ENCODE results near the gene KIF3B. TPM values are rescaled to one million over a fixed set of nuclear protein-coding genes. Genes with fewer than 3 reads are reported as not detected.
A peak's percentile ranks its signal among the peaks of the same experiment; 100 is the strongest.
"Not testable (repeated sequence)": the region's sequence is repeated elsewhere in the genome, so short reads cannot be mapped to it uniquely, and the experiment has no call there.

KIF3B gene
- polyA plus RNA-seq, 1 donor, result 46.1 TPM

DNA sequence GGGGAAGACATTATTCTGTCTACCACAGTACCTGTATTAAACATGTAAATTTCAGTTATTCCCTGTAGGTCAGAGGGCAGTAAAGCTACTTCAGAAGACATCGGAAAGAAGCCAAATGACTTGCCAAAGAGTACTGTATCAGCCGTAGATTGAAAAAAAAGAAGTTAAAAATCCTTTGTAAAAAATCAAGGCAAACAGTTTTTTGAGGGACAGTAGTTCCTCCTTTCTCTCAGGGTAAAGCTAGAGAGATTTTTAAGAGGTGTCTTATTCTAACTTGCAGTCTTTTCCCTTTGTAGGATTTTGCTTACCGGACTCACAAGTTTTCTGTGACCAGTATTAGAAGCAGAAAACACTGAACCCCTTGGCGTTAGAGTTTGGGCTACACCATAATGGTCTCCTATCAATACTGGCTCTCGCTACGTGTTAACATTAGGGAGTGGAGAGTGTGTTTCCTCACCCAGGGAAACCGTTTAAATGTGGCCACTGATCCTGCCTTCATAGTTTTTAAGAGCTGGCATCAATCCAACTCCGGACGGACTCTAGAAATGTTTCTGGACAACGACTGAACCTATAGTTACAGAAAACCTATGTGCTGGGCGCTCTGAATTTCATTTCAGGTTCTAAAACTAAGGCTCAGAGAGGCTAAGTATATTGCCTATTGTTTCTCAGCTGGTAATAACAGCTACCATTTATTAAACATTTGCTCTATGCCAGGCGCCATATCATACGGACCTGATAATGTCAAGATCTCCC lies 79.3 kb downstream of the KIF3B start:
- DNase-seq, result no peak

DNA sequence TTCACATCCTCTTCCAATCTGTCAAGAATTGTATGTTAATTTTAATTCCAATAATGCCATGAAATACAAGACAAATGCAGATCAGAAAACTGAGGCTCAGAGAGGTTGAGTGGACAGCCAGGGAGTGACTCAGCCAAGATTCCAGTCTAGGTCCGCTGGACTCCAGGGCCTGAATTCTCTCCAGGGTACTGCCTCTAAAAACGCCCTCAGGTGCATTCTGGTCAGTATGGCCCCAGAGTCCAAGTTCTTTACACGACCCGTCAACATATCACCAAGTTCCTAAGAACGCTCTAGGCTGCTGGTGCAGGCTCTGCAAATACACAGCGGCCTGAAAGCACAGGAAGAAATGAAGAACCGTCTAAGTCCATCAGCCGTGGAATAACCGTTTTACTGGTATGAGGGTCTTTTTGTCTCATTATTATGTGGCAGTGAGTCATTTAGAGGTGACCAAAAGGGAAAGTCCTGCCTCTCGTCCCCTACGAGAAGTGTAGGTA lies 80.0 kb downstream of the KIF3B start:
- DNase-seq, result no peak

DNA sequence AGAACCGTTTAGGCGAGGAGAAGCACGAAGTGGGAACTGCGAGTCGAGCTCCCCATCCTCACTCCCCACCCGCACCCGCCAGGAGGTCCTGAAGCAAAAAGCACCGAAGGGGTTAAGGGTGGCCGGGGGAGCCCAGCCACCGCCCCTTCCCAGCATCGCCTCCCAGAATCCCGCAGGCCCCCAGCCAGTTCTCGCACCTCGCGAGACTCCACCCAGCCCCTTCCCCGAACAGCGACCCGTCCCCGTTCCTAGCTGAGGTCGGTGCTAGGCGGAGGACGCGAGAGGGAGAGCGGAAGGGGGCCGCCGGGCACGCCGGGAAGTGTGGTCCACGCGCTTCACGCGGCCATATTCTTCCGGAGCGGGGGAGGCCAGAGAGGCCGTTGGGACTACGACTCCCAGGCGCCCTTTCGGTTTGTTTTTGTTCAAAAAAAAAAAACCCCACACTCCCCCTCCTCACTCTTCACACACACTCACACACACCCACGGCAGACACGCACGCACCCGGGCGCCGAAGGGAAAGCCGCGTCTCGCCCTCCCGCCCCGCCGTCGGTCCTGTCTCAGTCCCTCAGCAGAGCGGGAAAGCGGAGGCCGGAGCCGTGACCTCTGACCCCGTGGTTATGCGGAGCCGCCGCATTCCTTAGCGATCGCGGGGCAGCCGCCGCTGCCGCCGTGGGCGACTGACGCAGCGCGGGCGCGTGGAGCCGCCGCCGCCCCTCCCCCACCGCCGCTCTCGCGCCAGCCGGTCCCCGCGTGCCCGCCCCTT lies 80.6 kb downstream of the KIF3B start, which contains the start of gene ASXL1:
Gene ASXL1 (plus strand): TSS at position 463 of the 763 bp plus-strand sequence. CDS start 445 bp downstream, outside the sequence.
- peak; percentile 98 for DNase-seq

DNA sequence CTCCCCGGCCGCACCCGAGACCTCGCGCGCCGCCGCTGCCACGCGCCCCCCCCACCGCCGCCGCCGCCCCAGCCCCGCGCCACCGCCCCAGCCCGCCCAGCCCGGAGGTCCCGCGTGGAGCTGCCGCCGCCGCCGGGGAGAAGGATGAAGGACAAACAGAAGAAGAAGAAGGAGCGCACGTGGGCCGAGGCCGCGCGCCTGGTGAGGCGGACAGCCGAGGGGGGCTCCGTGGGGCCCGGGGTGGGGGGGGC lies 81.1 kb downstream of the KIF3B start:
- DNase-seq, result no peak

DNA sequence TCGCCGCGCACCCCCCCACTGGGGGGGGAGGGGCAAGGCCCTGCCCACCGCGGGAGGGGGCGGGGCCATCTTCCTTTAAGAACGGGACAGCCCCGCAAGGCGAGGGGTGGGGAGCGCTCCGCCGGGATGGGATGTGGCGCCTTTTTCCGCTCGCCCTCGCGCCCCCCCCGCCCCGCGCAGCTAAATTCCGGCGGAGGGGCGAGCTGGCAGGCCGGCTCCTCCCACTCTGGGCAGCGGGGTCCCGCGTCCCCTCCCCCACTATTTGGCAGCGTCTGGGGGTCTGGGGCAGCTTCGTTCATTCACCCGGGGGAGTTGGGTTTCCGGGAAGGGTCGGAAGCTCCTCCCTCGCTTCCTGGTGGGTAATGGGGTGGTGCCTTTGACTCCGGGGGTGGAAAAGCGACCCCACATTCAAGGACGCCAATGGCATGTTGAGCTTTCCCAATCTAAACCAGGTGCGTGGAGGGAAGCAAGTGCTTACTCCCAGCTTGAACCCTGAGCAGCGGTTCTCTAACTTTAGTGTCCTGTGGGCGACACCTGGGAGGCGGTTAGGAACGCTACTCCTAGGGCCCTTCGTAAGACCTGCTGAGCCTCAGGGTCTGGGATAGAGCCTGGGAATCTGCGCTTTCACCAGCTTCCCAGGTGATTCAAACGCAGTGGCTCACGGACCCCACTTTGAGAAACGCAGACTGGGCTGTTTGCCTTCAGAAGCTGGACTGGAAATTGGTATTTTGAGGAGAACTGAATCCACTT lies 81.6 kb downstream of the KIF3B start:
- peak; percentile 77 for DNase-seq

DNA sequence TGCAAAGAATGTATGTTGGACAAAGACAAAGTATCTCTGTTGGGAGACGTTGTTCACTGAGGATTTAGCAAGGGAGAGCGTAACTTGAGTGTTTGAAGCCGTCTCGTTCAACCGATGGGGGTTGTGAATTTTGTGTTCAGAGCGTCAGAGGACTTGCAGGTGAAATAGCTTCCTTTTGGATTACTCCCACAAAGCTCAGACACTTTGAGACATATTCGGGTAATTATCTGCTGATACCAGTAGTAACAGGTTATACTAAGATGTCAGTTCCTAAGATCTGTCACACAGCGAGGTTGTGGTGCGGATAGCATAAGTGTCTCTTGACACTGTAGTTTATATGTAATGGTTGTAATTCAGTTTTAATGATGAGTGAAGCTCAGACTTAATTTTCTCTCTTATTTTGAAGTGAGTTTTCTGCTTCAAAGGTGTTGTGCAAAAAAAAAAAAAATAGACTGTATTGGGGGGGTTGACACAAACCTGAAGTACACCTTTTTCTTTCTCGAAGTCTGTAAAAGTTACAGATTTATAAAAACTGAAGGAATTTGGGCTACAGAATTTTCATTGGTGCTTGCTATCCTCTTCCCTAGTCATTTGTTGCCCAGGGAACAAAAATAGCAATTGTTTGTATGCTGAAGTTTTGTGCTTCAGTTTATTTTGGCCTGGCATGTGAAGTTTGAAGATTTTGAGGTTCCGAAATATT lies 82.3 kb downstream of the KIF3B start:
- DNase-seq, result no peak

DNA sequence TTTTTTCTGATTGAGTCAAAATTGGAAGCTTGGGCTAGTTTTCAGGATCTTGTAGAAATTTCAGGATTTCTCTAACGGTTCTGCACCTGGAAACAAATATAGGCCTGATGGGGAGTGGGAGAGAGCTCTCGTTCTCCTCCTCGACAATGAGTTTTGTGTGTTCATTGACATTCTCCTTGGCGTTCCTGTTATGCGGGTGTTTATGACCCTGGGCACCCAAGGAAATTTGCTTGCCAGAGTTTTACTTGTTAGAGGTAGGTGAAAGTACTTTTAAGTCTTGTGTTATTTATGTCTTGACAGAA lies 82.8 kb downstream of the KIF3B start:
- no peak for DNase-seq

DNA sequence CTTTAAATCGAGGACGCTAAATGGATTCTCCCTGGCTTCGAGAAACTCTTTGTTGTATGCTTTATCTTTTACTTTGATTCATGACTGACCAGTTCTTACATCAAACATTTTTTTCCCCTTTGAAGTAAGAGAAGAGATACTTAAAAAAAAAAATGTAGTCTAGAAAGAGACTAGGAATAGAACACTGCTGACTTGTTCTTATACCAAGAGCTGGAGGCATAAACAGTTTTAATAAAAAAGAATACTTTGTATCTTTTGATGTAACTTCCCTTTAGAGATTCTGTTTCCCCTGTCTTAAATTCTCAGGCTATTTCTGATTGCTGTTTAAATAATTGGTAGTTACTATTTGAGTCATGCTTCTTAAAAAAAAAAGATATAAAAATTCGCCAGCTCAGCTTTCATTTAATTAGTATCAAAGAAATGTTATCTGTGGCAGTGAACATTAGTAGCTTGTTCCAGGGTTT lies 85.5 kb downstream of the KIF3B start:
- no peak for DNase-seq

DNA sequence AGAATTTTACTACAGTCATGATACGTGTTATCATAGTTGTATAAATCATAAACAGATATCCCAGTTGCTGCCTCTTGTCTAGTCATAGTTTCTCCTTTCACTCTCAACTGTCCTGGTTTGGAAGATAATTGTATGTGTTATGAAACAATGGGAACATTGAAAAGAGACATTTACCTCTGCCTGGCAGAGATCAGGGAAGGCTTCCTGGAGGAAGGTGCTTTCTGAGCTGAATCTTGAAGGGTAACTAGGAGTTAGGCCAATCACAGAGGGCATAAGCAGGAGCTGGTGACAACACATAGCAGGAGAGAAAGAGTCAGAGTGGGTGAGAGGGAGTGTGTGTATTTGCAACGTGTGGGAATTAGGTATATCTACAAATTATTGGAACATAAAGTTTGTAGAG lies 86.0 kb downstream of the KIF3B start:
- no peak for DNase-seq

DNA sequence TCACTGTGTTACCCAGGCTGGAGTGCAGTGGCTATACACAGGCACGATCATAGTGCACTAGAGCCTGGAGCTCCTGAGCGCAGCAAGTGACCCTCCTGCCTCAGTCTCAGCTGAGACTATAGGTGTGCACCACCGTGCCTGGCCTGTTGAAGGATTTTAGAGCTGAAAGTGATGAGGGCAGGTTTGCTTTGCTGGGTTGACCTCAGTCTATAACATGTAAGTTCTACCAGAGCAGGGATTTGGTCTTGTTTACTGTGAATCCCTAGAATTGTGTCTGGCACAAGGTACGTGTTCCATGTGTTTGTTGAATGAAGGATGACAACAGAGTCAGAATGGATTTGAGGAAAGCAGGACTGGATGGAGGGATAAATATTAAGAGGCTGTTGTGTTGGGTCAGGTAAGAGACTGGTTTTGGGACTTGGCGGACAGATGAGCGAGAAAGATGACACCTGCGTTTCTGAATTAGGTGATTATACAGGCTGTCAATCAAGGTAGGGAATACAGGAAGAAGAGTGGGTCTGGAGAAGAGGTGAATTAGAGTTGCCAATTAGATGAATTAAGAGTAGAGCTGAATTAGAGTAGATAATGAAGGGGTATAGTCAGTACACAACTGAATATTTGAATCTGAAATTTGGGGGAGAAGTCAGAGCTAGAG lies 87.2 kb downstream of the KIF3B start:
- DNase-seq, result no peak

DNA sequence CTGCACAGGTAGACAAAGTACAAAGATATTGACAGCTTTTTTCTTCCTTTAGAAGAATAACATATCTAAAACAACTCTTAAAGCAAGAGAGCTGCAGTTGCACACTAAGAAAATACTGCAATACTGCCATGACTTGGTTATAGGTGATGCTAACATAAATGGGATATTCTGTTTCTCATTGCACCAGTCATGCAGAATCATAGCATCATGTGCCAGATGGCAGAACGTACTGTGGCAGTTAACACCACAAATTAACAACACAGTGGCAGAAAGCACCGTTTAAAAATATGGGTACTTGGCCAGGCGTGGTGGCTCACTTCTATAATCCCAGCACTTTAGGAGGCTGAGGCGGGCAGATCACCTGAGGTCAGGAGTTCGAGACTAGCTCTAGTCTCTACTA lies 88.1 kb downstream of the KIF3B start:
- DNase-seq, result no peak

DNA sequence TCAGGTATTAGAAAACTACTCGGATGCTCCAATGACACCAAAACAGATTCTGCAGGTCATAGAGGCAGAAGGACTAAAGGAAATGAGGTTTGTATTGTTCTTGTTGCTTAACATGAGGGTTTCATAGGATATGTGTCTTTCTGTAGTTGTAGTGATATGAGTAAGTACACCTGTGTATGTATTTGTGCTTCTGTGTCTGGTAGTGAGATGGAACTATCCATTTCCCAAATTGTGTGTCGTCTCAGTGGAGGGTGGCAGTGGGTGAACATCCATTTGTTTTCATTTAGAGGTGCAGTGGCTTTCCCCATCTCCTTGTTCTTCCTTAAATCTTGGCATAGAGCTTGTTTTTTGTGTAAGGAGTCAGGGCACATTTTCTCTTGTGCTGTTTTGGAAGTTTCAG lies 88.9 kb downstream of the KIF3B start:
- no peak for DNase-seq

DNA sequence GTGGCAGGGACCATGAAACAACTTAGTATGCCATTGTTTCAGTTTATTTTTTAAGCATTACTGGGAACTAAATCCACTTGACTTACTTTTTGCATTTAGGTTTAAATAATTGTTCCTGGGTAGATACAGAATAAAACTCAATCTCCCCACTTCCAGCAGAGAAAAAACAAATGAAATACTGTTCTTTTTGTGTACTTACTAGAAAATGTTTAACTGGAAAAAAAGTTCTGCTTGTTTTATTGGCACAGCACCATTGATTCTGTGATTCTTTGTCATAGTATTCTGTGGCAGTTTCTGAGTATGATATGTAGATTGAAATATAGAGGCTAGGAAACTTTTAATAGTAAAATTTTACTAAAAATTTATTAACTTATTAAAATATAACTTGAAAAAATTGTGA lies 90.9 kb downstream of the KIF3B start:
- no peak for DNase-seq

DNA sequence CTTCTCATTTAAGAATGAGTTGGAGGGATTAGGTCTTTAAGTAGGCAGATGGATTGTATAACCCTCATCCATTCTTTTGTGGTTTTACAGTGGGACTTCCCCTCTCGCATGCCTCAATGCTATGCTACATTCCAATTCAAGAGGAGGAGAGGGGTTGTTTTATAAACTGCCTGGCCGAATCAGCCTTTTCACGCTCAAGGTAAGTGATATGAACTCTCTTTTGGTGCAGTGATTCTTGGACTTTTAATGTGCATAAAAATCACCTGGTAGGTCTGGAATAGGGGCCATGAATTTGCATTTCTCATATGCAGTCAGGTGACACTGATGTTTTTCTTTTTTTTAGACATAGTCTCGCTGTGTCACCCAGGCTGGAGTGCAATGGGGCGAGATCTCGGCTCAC lies 91.5 kb downstream of the KIF3B start:
- DNase-seq, result no peak

DNA sequence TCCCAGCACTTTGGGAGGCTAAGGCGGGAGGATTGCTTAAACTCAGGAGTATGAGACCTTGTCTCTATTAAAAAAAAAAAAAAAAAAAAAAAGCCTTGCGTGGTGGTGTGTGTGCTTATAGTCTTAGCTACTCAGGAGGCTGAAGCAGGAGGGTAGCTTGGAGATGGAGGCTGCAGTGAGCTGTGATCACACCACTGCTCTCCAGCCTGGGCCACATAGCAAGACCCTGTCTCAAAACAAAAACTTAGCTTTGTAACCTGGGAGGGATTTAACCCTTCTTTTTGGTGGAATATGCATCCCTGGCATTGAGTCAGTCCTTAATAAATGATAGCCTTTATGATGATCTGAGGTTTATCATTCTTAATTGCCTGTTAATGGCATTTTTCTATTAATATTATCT lies 93.4 kb downstream of the KIF3B start:
- DNase-seq, result no peak

DNA sequence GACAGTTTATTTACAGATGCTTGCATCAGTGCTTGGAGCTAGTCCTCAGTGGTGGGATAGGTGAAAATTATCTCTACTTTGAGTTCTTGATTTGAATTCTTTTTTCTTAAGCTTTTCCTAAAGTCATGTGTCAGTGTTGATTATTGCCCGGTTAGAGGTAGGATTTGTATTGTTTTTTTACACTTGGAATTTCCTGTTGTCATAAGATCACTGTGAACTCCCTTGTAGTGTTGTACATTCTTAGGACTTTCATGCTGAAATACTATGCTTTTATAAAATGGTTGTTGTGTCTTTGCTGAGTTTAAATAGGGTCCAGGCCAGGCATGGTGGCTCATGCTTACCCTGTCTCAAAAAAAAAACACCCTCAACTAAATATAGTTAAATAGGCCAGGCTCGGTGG lies 101.0 kb downstream of the KIF3B start:
- no peak for DNase-seq

DNA sequence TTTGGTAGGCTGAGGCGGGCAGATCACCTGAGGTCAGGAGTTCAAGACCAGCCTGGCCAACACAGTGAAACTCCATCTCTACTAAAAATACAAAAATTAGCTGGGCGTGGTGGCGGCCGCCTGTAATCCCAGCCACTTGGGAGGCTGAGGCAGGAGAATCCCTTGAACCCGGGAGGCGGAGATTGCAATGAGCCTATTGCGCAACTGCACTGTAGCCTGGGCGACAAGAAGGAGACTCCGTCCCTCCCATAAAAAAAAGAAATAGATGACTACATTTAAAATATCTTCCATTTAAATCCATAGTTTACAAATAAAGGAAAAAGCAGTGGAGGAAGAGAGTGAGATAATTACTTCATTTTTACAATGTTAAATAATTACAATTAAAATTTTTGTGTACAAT lies 102.6 kb downstream of the KIF3B start:
- DNase-seq, result not testable (repeated sequence)

DNA sequence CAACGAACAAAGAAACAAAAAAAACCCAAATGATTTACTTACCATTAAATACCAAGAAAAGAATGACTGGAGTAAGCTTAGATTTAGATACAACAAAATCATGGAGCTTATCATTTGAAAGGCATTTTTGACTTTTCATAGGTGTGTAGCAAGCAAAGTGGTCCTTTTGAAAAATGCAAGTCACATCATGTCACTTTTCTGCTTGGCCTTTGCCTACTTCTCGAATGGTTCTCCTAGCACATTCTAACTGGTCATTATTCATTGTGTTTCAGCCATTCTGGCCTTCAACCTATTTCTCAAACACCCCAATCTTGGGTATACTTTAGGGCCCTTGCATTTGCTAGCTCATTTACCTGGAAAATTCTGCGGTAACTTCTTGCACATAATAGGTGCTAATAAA lies 103.3 kb downstream of the KIF3B start:
- DNase-seq, result no peak

DNA sequence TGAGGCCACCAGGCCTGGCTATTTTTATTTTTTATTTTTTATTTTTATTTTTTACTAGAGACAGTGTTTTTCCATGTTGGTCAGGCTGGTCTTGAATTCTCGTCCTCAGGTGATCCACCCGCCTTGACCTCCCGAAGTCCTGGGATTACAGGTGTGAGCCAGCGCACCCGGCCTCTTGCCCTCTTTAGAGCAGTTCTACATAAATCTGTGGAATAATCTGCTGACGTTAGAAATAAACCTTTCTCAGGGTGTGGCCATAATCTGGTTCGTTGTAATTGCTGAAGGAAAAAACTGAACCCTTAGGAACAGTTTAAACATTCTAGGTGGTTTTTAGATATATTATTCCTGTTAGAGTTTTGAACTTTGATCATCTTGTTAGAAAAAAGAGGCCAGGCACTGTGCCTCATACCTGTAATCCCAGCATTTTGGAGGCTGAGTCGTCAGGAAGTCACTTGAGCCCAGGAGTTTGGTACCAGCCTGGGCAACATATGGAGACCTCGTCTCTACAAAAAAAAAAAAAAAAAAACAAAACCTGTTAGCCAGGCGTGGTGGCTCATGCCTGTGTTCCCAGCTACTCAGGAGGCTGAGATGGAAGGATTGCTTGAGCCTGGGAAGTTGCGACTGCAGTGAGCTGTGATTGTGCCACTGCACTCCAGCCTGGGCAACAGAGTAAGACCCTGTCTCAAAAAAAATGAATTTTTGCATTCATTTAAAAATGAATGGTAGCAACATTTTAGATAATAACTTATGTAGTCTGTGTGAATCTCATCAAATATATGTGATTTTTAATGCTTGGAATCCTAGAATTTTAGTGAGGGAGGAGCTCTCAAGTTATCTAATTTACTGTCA lies 104.9 kb downstream of the KIF3B start:
- no peak for DNase-seq

DNA sequence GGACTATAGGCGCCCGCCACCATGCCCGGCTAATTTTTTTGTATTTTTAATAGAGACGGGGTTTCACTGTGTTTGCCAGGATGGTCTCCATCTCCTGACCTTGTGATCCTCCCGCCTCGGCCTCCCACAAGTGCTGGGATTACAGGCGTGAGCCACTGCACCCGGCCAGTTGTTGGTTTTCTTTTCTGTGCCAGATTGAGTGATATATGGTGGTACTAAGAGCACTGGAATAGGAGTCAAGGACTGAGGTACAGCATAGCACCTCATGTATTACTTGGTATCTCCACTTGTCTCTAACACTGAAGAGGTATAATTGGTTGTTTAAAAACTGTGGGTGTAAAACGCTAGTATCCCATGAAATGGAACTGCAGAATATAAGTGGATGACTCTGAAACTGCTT lies 106.0 kb downstream of the KIF3B start:
- DNase-seq, result not testable (repeated sequence)

Data from left kidney (tissue), 2 donors.